Testis (tissue), 2 donors: ENCODE data around the gene CENPX.

ENCODE experiments used
- CTCF ChIP-seq, 3 experiments: fragments of 450-650 bp in 2 of 3; fragments of 200-600 bp in 1 of 3; sonication (generic) in 1 of 3; IDR thresholded peaks; one replicate each; pipeline ENCODE4 v1.5.1; 2016 to 2019; ENCODE audit warnings: antibody characterized with exemption in 3 of 3, mild to moderate bottlenecking in 2 of 3, moderate library complexity in 1 of 3
- POLR2A ChIP-seq: fragments of 450-650 bp; IDR thresholded peaks from one replicate; pipeline ENCODE4 v1.6.1; 2017; ENCODE audit warnings: antibody characterized with exemption, mild to moderate bottlenecking, moderate library complexity

GRCh38 chr17:82023447-82024241, 966 bp upstream of the CENPX start:
- TF ChIP-seq CTCF (IDR thresholded peaks at IDR 0.05) (no peak), POLR2A (no peak)
